Testis (tissue), 3 donors: ENCODE measurements around the gene KRTAP20-3. TPM values are rescaled to one million over a fixed set of nuclear protein-coding genes. Genes with fewer than 3 reads are reported as not detected.

ENCODE experiments used
- DNase-seq: peaks from one replicate; pipeline ENCODE4 v3.0.0-alpha.2; 2019
- H3K27ac ChIP-seq, 2 donors: fragments of 200-600 bp; sonication (generic); one replicate each; pipeline ENCODE4 v1.5.1; 2019
- H3K27me3 ChIP-seq: fragments of 200-600 bp; sonication (generic); one replicate; pipeline ENCODE4 v1.5.1; 2019
- H3K36me3 ChIP-seq: fragments of 200-600 bp; sonication (generic); one replicate; pipeline ENCODE4 v1.5.1; 2017; ENCODE audit warnings: low read depth; ENCODE audit errors: missing control alignments
- H3K4me1 ChIP-seq: fragments of 200-600 bp; sonication (generic); one replicate; pipeline ENCODE4 v1.5.1; 2019
- H3K4me3 ChIP-seq, 2 donors: fragments of 200-600 bp; sonication (generic); one replicate each; pipeline ENCODE4 v1.5.1; 2017 to 2019
- H3K9me3 ChIP-seq: fragments of 200-600 bp; sonication (generic); one replicate; pipeline ENCODE4 v1.5.1; 2017
- POLR2A ChIP-seq: fragments of 450-650 bp; IDR thresholded peaks from one replicate; pipeline ENCODE4 v1.6.1; 2017; ENCODE audit warnings: antibody characterized with exemption, mild to moderate bottlenecking, moderate library complexity
- WGBS, 2 donors: methylation state at CpG; one replicate each; pipeline ENCODE4 v1.1.5; 2018; 5-methylcytosine and 5-hydroxymethylcytosine counted together
- intact Hi-C: fragments of 100-400 bp; cut with DNase I; formaldehyde crosslinking; loops from one replicate; pipeline ENCODE4 v1.15.1; 2023; ENCODE audit warnings: low total_unique reads
- polyA plus RNA-seq: library from polyadenylated mRNA; stranded (reverse); fragments of 350-450 nt; fragmentation: Illumina TruSeq; extraction: RNeasy Lipid Tissue Mini Kit (QIAGEN cat#74804); gene quantifications from one replicate; pipeline ENCODE4 v1.2.3, GENCODE V29; 2014; ENCODE audit warnings: low read depth, low replicate concordance; ENCODE audit not compliant: insufficient read depth
- total RNA-seq, 2 donors: library from RNA; depleted of rRNA; stranded (reverse); fragments of >200 nt; gene quantifications; one replicate each; pipeline ENCODE4 v1.2.3, GENCODE V29; 2016
- TF ChIP-seq, protein P1 (sequence below), 3 experiments: fragments of 450-650 bp in 2 of 3; fragments of 200-600 bp in 1 of 3; sonication (generic) in 1 of 3; IDR thresholded peaks; one replicate each; pipeline ENCODE4 v1.5.1; 2016 to 2019; ENCODE audit warnings: antibody characterized with exemption in 3 of 3, mild to moderate bottlenecking in 2 of 3, moderate library complexity in 1 of 3

Gene KRTAP20-3
- total and polyA plus RNA-seq, 3 donors from 2014 or later: not detected

DNA sequence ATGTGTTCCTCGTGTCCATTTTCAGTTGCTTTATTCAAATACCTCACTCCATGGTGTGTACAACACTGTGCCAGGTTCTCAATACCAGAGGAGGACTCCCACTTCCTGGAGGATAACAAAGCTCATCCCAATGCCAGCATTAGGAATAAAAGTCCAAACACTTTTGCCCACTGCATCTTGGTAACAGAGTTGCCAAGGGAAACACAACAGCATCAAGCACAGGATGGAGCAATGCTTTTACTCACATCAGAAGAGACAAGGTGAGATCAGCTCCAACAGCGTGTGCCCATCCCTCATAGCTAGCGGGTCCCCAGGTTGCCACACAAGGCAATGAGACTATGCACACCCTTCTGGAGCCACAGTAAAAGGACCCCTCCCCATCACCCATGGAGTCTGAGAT lies 19.3 kb upstream of the KRTAP20-3 start:
- Histone ChIP-seq H3K4me1 (no peaks in the 10 kb centered on the region), H3K36me3 (no peaks in the 10 kb centered on the region), H3K27me3 (no peaks in the 10 kb centered on the region), H3K4me3 (no peak overlapping the region), H3K27ac (no peak overlapping the region), H3K9me3 (no peaks in the 10 kb centered on the region)
- intact Hi-C loops: no loop called here
- TF ChIP-seq, protein P1, sequence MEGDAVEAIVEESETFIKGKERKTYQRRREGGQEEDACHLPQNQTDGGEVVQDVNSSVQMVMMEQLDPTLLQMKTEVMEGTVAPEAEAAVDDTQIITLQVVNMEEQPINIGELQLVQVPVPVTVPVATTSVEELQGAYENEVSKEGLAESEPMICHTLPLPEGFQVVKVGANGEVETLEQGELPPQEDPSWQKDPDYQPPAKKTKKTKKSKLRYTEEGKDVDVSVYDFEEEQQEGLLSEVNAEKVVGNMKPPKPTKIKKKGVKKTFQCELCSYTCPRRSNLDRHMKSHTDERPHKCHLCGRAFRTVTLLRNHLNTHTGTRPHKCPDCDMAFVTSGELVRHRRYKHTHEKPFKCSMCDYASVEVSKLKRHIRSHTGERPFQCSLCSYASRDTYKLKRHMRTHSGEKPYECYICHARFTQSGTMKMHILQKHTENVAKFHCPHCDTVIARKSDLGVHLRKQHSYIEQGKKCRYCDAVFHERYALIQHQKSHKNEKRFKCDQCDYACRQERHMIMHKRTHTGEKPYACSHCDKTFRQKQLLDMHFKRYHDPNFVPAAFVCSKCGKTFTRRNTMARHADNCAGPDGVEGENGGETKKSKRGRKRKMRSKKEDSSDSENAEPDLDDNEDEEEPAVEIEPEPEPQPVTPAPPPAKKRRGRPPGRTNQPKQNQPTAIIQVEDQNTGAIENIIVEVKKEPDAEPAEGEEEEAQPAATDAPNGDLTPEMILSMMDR (IDR thresholded peaks at IDR 0.05): no peak
- no peak for TF ChIP-seq POLR2A
- WGBS, 2 donors: 91 to 96% methylated on average over 1 to 3 of the region's 3 CpGs
- no peak for DNase-seq

DNA sequence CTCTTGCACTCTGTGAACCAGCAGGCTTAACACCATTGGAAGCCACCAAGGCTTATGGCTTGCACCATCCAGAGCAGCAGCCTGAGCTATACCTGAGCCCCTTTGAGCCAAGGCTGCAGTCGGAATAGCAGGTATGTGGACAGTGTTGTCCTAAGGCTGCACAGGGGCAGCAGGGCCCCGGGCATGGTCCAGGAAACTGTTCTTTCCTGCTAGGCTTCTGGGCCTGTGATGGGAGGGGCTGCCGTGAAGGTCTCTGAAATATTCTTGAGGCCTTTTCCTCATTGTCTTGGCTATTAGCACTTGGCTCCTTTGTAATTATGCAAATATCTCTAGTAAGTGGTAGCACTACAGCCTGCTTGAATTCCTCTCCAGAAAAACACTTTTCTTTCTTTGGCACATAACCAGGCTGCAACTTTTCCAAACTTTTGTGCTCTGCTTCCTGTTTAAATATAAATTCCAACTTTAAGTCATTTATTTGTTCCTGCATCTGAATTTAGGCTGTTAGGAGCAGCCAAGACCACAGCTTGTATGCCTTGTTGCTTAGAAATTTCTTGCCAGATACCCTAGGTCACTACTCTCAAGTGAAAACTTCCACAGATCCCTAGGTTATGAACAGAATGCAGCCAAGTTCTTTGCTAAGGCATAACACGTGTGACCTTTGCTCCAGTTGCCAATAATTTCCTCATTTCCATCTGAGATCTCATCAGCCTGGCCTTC lies 17.1 kb upstream of the KRTAP20-3 start:
- intact Hi-C loops: no loop called here
- no peak overlapping the region for H3K4me3 ChIP-seq
- H3K27me3 ChIP-seq: no peaks in the 10 kb centered on the region
- no peak overlapping the region for H3K27ac ChIP-seq
- no peak for TF ChIP-seq POLR2A
- TF ChIP-seq, protein P1 (IDR thresholded peaks at IDR 0.05): no peak
- no peaks in the 10 kb centered on the region for H3K9me3 ChIP-seq
- WGBS, 2 donors: 76 to 80% methylated on average over 4 of the region's 4 CpGs
- no peaks in the 10 kb centered on the region for H3K36me3 ChIP-seq
- no peak for DNase-seq
- no peaks in the 10 kb centered on the region for H3K4me1 ChIP-seq

DNA sequence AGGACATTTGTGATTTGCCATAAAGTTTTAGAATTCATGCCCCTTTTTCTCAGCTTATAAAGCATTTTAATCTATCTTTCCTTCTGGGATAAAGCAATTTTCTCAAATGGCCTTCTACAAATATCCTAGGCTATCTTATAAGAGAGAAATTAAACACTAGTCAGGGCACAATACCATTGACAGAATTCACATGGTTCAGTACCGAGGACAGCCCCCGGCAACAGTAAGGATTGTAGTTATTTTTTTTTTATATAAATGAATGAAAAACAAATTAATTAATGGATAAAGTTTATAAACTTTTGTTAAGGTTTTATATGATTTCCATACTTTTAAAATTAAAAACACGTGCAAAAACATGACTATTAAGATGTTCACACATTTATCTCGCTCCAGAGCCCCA lies 14.6 kb upstream of the KRTAP20-3 start:
- no peak for DNase-seq
- Histone ChIP-seq H3K36me3 (no peaks in the 10 kb centered on the region), H3K9me3 (no peaks in the 10 kb centered on the region), H3K27me3 (no peaks in the 10 kb centered on the region), H3K4me1 (no peaks in the 10 kb centered on the region), H3K4me3 (no peak overlapping the region), H3K27ac (no peak overlapping the region)
- intact Hi-C loops: no loop called here
- no peak for TF ChIP-seq POLR2A
- TF ChIP-seq, protein P1 (IDR thresholded peaks at IDR 0.05): no peak
- 70 to 89% methylated on average over 4 of the region's 4 CpGs for WGBS, 2 donors

DNA sequence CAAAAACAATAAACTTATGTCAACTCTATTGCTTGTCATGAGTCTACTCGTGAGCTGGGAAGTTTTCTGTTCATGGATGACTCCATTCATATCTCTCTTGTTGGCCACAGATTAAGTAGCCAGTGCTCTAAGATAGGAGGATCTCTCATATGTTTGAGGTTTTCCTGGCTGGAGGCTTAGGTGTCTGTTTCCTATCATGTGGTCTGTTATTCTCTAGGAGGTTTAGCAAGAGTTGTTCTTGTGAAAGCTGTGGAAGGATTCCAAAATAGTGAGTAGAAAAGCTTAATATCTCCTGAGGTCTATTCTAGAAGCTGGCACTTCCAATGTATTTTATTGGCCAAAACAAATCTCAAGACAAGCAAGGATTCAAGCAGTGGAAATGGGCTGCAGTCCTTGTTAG lies 13.5 kb upstream of the KRTAP20-3 start:
- WGBS, 2 donors: 63 to 75% methylated on average over 1 of the region's 1 CpG
- TF ChIP-seq POLR2A: no peak
- TF ChIP-seq, protein P1 (IDR thresholded peaks at IDR 0.05): no peak

DNA sequence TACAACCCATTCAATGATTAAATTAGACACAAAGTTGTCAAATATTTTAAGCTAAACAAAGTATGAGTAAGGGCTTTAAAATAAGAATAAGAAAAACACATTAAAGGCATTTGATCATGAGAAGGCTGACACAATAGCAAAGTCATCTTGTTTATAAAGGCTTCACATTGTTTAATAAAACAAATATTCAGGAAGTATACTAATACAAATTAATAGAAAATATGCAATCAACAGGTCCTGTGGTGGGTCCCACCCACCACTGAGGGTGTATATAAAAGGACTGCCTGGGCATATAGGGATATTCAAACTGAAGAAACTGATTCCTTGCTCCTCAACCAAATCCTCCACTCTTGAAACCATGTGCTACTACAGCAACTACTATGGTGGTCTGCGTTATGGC lies 7.8 kb upstream of the KRTAP20-3 start, which contains the start of gene KRTAP20-2:
TSS of gene KRTAP20-2 (plus strand) at position 301 of the 400 bp plus-strand sequence. CDS start at position 359, 58 bp downstream.
- DNase-seq: no peak
- no peaks in the 10 kb centered on the region for H3K27me3 ChIP-seq
- H3K9me3 ChIP-seq: no peaks in the 10 kb centered on the region
- no peak within 1 kb of the TSS for H3K27ac ChIP-seq
- WGBS, 2 donors: 85 to 100% methylated on average over 1 of the region's 1 CpG
- no peaks in the 10 kb centered on the region for H3K36me3 ChIP-seq
- H3K4me3 ChIP-seq: no peak within 1 kb of the TSS
- intact Hi-C loops: no loop called here
- TF ChIP-seq, protein P1 (IDR thresholded peaks at IDR 0.05): no peak
- TF ChIP-seq POLR2A: no peak
- no peaks in the 10 kb centered on the region for H3K4me1 ChIP-seq

More for the DNA sequence above, 13.5 kb upstream of the KRTAP20-3 start:
- H3K4me3 ChIP-seq: no peak overlapping the region
- intact Hi-C loops: no loop called here
- H3K27me3 ChIP-seq: no peaks in the 10 kb centered on the region
- H3K4me1 ChIP-seq: no peaks in the 10 kb centered on the region
- no peak overlapping the region for H3K27ac ChIP-seq
- no peak for DNase-seq
- H3K9me3 ChIP-seq: no peaks in the 10 kb centered on the region
- no peaks in the 10 kb centered on the region for H3K36me3 ChIP-seq
